Activated CD4-positive, alpha-beta memory T cell treated with anti-CD3 and anti-CD28 coated beads for 36 hours (primary cell): ENCODE data around the gene CREBRF. TPM values are rescaled to one million over a fixed set of nuclear protein-coding genes. Genes with fewer than 3 reads are reported as not detected.
"Not testable (repeated sequence)": the region's sequence is repeated elsewhere in the genome, so short reads cannot be mapped to it uniquely, and the experiment has no call there.

Experiments
- CTCF ChIA-PET: fragments of 350-600 bp; sonication (Branson Sonifier 250); formaldehyde crosslinking; loops from one replicate; lab custom pipeline; 2021; ENCODE audit warnings: antibody characterized with exemption, inconsistent platforms; lab: Charles Lee
- POLR2A ChIA-PET: fragments of 350-600 bp; sonication (Branson Sonifier 250); formaldehyde crosslinking; loops from one replicate; lab custom pipeline; 2021; ENCODE audit warnings: antibody characterized with exemption; lab: Charles Lee
- DNase-seq: peaks from one replicate; pipeline ENCODE4 v3.0.0-alpha.2; 2020
- H3K27ac Mint-ChIP-seq: one replicate; pipeline ENCODE4 v1.8.0; 2021; ENCODE audit warnings: mixed read lengths
- H3K27me3 Mint-ChIP-seq: one replicate; pipeline ENCODE4 v1.8.0; 2021; ENCODE audit warnings: mixed read lengths
- H3K36me3 Mint-ChIP-seq: one replicate; pipeline ENCODE4 v1.8.0; 2021; ENCODE audit warnings: mixed read lengths
- H3K4me1 Mint-ChIP-seq: one replicate; pipeline ENCODE4 v1.8.0; 2021; ENCODE audit warnings: low read depth, mixed read lengths
- H3K4me3 Mint-ChIP-seq: one replicate; pipeline ENCODE4 v1.8.0; 2021; ENCODE audit warnings: mild to moderate bottlenecking, mixed read lengths
- H3K9me3 Mint-ChIP-seq: one replicate; pipeline ENCODE4 v1.8.0; 2021; ENCODE audit warnings: mixed read lengths
- intact Hi-C: fragments of 100-400 bp; cut with micrococcal nuclease; formaldehyde crosslinking; loops from one replicate; pipeline ENCODE4 v1.15.1; 2023
- total RNA-seq, 2 experiments: library from RNA; stranded (reverse); gene quantifications; one replicate each; pipeline ENCODE4 v1.2.3, GENCODE V29; 2021

The CREBRF gene
- total RNA-seq, 2 experiments from 2014 or later, result 15.3 to 16.3 TPM

DNA sequence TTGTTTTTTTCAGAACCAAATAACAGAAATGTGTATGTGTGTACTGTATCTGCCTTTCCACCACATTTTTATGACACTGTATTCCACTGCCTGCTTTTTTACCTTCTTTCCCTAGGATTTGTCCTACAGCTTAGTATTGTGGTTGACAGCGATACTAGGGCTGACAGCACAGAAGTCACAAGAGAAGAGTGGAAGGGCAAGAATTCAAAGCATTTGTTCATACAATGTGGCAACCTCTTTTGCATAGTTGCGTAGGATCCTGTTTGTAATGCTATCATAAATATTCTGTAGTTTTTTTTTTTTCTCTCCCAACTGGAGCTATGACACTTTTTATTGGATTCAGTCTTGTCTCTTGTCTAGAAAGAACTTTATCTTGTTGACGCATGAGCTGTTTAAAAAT is 82.6 kb downstream of the CREBRF start:
- H3K27me3 Mint-ChIP-seq, result no peaks in the 10 kb centered on the region
- CTCF ChIA-PET, result no interaction called here
- no peak overlapping the region for H3K27ac Mint-ChIP-seq
- intact Hi-C loops, result no loop called here
- H3K36me3 Mint-ChIP-seq, result no peaks in the 10 kb centered on the region
- H3K4me1 Mint-ChIP-seq, result no peaks in the 10 kb centered on the region
- H3K4me3 Mint-ChIP-seq, result no peak overlapping the region
- DNase-seq, result no peak
- no peaks in the 10 kb centered on the region for H3K9me3 Mint-ChIP-seq
- POLR2A ChIA-PET, result interaction anchor here (0.6 to 0.8 kb wide), 2 partner anchors 81 to 91 kb away, joined by 3 read pairs; no protein-coding TSS in a partner anchor

DNA sequence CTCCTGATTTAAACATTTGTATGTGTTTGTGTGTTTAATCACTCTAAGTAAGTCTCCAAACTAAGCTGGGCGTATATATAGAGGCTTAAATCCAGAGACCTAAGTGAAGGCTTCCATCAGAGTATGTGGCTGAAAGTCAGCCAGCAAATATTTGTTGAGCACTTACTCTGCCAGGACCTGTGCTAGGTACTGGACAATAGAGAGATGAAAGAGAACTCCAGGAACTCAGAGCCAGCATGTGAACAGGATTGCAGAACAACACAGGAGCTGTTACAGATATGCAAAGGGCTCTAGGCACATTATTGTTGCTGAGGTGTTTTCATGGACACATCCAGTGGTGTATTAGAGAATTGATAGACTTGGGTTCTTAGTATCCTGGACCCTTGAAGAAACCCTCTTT is 83.5 kb downstream of the CREBRF start:
- H3K27ac Mint-ChIP-seq, result no peak overlapping the region

DNA sequence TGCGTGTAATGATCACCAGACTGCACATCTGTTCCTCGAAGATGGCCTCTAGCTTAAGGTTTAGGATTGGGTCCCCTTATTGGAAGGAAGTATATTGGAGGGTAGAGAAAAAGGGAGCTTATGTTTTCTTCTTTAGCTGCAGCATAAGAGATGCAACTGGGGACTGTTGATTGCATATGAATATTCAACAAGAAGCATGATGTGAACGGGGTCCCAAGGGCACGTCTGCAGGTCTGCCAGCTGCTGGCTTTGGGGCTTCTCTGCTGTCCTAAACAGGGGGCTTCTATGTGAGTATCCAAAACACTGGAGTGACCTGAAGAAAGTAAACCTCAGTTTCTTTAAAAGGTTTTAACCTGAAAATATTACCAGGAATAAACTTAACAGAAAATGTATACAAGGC is 84.6 kb downstream of the CREBRF start:
- Mint-ChIP-seq H3K27me3 (no peaks in the 10 kb centered on the region), H3K27ac (no peak overlapping the region), H3K4me1 (peaks cover 6% of the 10 kb centered on the region), H3K4me3 (no peak overlapping the region), H3K9me3 (no peaks in the 10 kb centered on the region), H3K36me3 (no peaks in the 10 kb centered on the region)
- no peak for DNase-seq
- ChIA-PET POLR2A (no interaction called here), CTCF (interaction anchor here (1.0 to 2.0 kb wide), 4 partner anchors 13 to 163 kb away, joined by 3 to 8 read pairs (median 4); partner anchors contain the start of gene ATP6V0E1)
- intact Hi-C loops, result loop anchor here (10.0 kb wide), 2 partner anchors 184 to 474 kb away; partner anchors contain the start of genes BOD1 and STC2

More for the DNA sequence above, 83.5 kb downstream of the CREBRF start:
- DNase-seq, result no peak
- intact Hi-C loops, result loop anchor here (10.0 kb wide), 2 partner anchors 185 to 475 kb away; partner anchors contain the start of genes BOD1 and STC2
- Mint-ChIP-seq H3K9me3 (no peaks in the 10 kb centered on the region), H3K4me1 (no peaks in the 10 kb centered on the region), H3K4me3 (no peak overlapping the region), H3K27me3 (no peaks in the 10 kb centered on the region), H3K36me3 (no peaks in the 10 kb centered on the region)
- POLR2A ChIA-PET, result no interaction called here
- CTCF ChIA-PET, result interaction anchor here (0.8 to 2.0 kb wide), 3 partner anchors 155 to 180 kb away, joined by 3 to 8 read pairs (median 6); partner anchors contain the start of genes ATP6V0E1 and RPL26L1

DNA sequence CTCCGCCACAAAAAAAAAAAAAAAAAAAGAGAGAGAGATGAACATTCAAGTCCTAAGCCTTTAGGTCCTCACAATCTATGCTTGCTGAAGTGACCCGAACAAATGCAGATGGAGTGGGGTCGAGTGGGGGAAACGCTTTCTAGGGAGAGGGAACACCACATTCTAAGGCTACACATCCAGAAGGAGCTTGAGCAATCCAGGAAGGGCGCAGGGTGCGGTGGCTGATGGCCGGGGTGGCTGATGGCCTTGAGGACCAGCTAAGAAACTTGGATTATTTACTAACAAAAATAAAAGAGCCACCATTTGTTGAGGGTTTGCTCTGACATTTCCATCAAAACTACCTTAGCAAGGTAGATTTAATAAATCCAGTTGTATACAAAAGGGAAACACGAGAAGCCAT is 87.4 kb downstream of the CREBRF start:
- Mint-ChIP-seq H3K4me3 (no peak overlapping the region), H3K36me3 (peaks cover under 1% of the 10 kb centered on the region), H3K27ac (no peak overlapping the region), H3K9me3 (no peaks in the 10 kb centered on the region), H3K27me3 (no peaks in the 10 kb centered on the region), H3K4me1 (peaks cover 9% of the 10 kb centered on the region)
- no peak for DNase-seq
- CTCF ChIA-PET, result interaction anchor here (0.6 to 2.2 kb wide), 3 partner anchors 8 to 184 kb away, joined by 3 to 11 read pairs (median 4); partner anchors contain the start of gene RPL26L1
- intact Hi-C loops, result loop anchor here (10.0 kb wide), 2 partner anchors 181 to 471 kb away; partner anchors contain the start of genes BOD1 and STC2
- POLR2A ChIA-PET, result no interaction called here

DNA sequence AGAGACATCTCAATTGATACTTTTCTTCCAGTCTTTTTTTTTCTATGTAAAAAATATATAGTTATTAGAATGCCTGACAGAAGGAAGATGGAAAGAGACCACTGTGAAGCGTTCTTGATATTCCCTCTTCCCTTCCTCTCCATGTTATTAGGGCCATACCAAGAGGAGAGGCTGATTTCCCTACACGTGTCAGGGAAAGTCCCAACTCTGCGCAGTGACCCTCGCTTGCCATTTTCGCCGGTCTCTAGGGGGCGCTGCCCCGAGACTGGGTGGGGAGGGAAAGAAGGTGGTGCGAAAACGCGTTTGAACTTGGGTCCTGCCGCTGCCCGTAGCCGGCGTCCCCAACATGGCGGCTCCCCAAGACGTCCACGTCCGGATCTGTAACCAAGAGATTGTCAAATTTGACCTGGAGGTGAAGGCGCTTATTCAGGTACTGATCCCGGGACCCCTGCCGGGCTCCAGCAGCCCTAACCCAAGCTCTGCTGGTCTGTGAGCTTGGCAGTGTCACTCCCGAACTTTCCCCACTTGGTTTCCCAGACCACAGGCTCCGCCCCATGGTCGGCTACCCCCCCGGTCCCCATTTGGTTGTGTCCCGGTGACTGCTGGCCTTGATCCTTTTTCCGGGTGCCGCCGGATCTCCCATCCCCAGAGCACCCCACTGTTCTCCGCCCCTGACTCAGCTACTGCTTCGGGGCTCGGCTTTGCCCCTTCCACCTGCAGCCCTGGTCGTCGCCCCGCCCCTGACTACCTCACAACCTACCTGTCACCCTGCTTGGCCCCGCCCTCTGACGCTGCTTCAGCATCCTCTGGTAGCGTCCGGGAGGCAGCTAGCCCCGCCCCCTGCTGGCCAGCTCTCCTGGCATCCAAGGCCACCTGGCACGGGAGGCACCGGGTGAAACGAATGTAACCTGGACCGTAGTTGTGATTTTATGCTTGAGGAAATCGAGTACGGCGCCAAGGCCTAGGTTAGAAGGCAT is 88.3 kb downstream of the CREBRF start, which contains the start of gene BNIP1:
TSS of gene BNIP1 (plus strand) at position 332 of the 977 bp plus-strand sequence. CDS start at position 347, 15 bp downstream.
- H3K4me3 Mint-ChIP-seq, result peak within 1 kb of the TSS; percentile 99
- H3K27ac Mint-ChIP-seq, result peak within 1 kb of the TSS; percentile 97
- intact Hi-C loops, result loop anchor here (1.0 to 10.0 kb wide), 10 partner anchors 60 to 470 kb away; partner anchors contain the start of genes BOD1, RPL26L1 and STC2
- no peaks in the 10 kb centered on the region for H3K27me3 Mint-ChIP-seq
- ChIA-PET POLR2A (interaction anchor here (0.6 to 1.3 kb wide), 7 partner anchors 8 to 373 kb away, joined by 3 to 16 read pairs (median 3); partner anchors contain the start of genes ATP6V0E1 and DUSP1), CTCF (interaction anchor here (0.7 to 2.6 kb wide), 18 partner anchors 9 to 185 kb away, joined by 3 to 30 read pairs (median 4); partner anchors contain the start of genes ATP6V0E1 and RPL26L1)
- H3K9me3 Mint-ChIP-seq, result no peaks in the 10 kb centered on the region
- DNase-seq, result peak; percentile 98
- H3K36me3 Mint-ChIP-seq, result peaks cover 8% of the 10 kb centered on the region
- peaks cover 9% of the 10 kb centered on the region for H3K4me1 Mint-ChIP-seq

GRCh38 chr5:173148354-173148753 is 92.2 kb downstream of the CREBRF start:
- intact Hi-C loops, result loop anchor here (10.0 kb wide), 2 partner anchors 176 to 466 kb away; partner anchors contain the start of genes BOD1 and STC2
- DNase-seq, result no peak
- no peak overlapping the region for H3K4me3 Mint-ChIP-seq
- ChIA-PET CTCF (no interaction called here), POLR2A (no interaction called here)
- no peaks in the 10 kb centered on the region for H3K9me3 Mint-ChIP-seq
- H3K4me1 Mint-ChIP-seq, result peaks cover 9% of the 10 kb centered on the region
- no peaks in the 10 kb centered on the region for H3K27me3 Mint-ChIP-seq
- H3K27ac Mint-ChIP-seq, result no peak overlapping the region
- peaks cover 19% of the 10 kb centered on the region for H3K36me3 Mint-ChIP-seq

- H3K9me3 Mint-ChIP-seq, result no peaks in the 10 kb centered on the region
- no peaks in the 10 kb centered on the region for H3K27me3 Mint-ChIP-seq
- POLR2A ChIA-PET, result no interaction called here
- CTCF ChIA-PET, result no interaction called here
- no peak overlapping the region for H3K4me3 Mint-ChIP-seq
- no peaks in the 10 kb centered on the region for H3K4me1 Mint-ChIP-seq
- intact Hi-C loops, result no loop called here
- peaks cover 32% of the 10 kb centered on the region for H3K36me3 Mint-ChIP-seq
- no peak overlapping the region for H3K27ac Mint-ChIP-seq
- DNase-seq, result no peak
Observed at GRCh38 chr5:173152547-173152946, 96.4 kb downstream of the CREBRF start.

DNA sequence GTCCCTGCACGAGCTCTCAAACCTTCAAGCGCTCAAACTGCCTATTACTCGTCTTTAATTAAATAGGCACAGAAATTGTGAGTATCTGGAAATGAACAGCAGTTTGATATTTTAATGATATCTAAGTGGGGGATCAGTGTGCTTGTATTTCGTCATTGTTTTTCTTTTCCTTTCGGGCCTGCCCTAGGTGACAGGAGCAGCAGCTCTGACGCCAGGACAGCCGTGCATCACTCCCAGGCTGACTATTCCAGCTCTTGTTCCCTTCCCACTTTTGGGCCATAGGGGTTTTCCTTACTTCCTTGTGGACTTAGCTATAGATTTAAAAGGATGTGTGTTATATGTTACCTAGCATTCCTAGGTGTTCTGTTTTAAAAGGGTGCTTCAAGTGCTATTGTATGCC is 97.7 kb downstream of the CREBRF start:
- no peak overlapping the region for H3K27ac Mint-ChIP-seq
- POLR2A ChIA-PET, result no interaction called here

DNA sequence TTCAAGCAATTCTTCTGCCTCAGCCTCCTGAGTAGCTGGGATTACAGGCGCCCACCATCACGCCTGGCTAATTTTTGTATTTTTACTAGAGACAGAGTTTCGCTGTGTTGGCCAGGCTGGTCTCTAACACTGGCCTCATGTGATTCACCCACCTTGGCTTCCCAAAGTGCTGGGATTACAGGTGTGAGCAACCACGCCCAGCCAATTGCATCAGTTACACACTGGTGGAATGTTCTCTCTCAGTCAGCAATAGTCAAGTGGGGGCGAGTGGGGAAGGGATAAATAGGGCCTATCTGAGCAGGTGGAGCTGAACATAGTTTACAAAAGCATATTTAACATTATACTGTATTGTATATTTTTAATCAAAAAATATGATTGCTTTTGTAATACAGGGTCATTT is 98.5 kb downstream of the CREBRF start:
- POLR2A ChIA-PET, H3K27me3 Mint-ChIP-seq: not testable (repeated sequence)

More for the DNA sequence above, 97.7 kb downstream of the CREBRF start:
- H3K36me3 Mint-ChIP-seq, result peaks cover 37% of the 10 kb centered on the region
- no peaks in the 10 kb centered on the region for H3K27me3 Mint-ChIP-seq
- no peak overlapping the region for H3K4me3 Mint-ChIP-seq
- no peak for DNase-seq
- CTCF ChIA-PET, result interaction anchor here (0.6 to 1.0 kb wide), 2 partner anchors 9 to 456 kb away, joined by 5 read pairs; partner anchors contain the start of gene BNIP1
- H3K4me1 Mint-ChIP-seq, result no peaks in the 10 kb centered on the region
- intact Hi-C loops, result no loop called here
- H3K9me3 Mint-ChIP-seq, result no peaks in the 10 kb centered on the region

DNA sequence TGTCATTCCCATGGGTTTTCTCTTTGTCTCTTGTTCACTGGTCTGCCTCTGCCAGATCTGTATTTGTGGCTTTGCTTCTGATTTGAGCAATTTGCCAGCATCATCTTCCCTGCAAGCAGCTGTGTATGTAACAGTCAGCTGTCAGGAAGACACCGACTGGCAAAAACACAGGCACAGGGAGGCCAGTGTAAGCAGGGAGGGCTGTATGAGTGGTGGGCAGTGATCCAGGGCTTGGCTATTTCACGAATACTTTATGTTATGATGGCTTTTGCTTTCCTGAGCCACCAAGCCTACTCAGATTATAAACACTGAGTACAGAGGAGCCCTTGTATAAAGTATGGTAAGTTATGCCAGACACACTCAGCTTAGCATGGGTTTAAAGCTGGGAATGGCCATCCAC is 99.8 kb downstream of the CREBRF start:
- no peak for DNase-seq
- no peak overlapping the region for H3K27ac Mint-ChIP-seq
- CTCF ChIA-PET, result interaction anchor here (1.0 to 1.1 kb wide), 2 partner anchors 11 to 194 kb away, joined by 3 read pairs; partner anchors contain the start of gene BNIP1
- H3K4me3 Mint-ChIP-seq, result no peak overlapping the region
- no peaks in the 10 kb centered on the region for H3K4me1 Mint-ChIP-seq
- H3K27me3 Mint-ChIP-seq, result no peaks in the 10 kb centered on the region
- peaks cover 28% of the 10 kb centered on the region for H3K36me3 Mint-ChIP-seq
- H3K9me3 Mint-ChIP-seq, result no peaks in the 10 kb centered on the region
- POLR2A ChIA-PET, result no interaction called here
- intact Hi-C loops, result no loop called here

More for the DNA sequence above, 98.5 kb downstream of the CREBRF start:
- H3K27ac Mint-ChIP-seq, H3K4me3 Mint-ChIP-seq, DNase-seq, H3K4me1 Mint-ChIP-seq, H3K9me3 Mint-ChIP-seq, CTCF ChIA-PET, intact Hi-C loops: not testable (repeated sequence)
- peaks cover 30% of the 10 kb centered on the region for H3K36me3 Mint-ChIP-seq

DNA sequence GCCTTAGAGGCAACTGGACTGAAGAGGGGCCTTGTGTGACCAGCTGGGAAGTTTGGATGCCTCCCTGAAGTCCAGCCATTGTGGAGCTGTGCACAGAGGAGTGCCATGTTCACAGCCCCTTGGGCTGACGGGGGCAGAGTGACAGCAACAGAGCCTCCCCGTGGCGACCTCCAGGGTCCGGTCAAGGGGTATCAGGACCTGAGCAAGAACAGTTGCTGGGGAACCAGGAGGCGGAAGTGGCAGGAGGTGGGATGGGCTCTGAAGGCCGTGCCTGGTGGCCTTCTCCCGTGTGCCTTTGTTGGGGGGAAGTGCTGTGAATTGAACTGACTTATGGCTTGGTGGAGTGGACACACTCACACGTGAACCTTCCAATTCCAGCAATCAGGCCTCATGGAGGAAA is 102.2 kb downstream of the CREBRF start:
- no peak overlapping the region for H3K4me3 Mint-ChIP-seq
- no peak for DNase-seq
- H3K9me3 Mint-ChIP-seq, result no peaks in the 10 kb centered on the region
- ChIA-PET POLR2A (no interaction called here), CTCF (no interaction called here)
- no peaks in the 10 kb centered on the region for H3K4me1 Mint-ChIP-seq
- no peak overlapping the region for H3K27ac Mint-ChIP-seq
- H3K27me3 Mint-ChIP-seq, result no peaks in the 10 kb centered on the region
- H3K36me3 Mint-ChIP-seq, result peaks cover 28% of the 10 kb centered on the region
- intact Hi-C loops, result no loop called here
